K562 (cell line): Measurements from ENCODE around the gene ENTREP3. TPM values are rescaled to one million over a fixed set of nuclear protein-coding genes. Genes with fewer than 3 reads are reported as not detected.

Experiments
- CBX3 ChIP-seq, 2 experiments: IDR thresholded peaks; 1 replicate in 1 of 2; 2 replicates in 1 of 2; pipeline ENCODE4 v1.6.1; 2012; ENCODE audit warnings: inconsistent platforms in 2 of 2, low read length in 2 of 2, borderline replicate concordance in 1 of 2, control low read depth in 1 of 2
- CEBPG ChIP-seq, 3 experiments: fragments of 200-800 bp in 1 of 3; sonication (Bioruptor generic) in 1 of 3; sonication (generic) in 1 of 3; formaldehyde crosslinking in 1 of 3; IDR thresholded peaks in 2 of 3; conservative IDR thresholded peaks in 1 of 3; 2 replicates each; pipeline versions ENCODE4 v1.6.1 to v1.8.0; 2016 to 2022; ENCODE audit warnings: missing compliant biosample characterization in 2 of 3, missing genetic modification characterization in 2 of 3, mild to moderate bottlenecking in 1 of 3, missing genetic modification reagents in 1 of 3
- ETS1 ChIP-seq: conservative IDR thresholded peaks from 2 replicates; pipeline ENCODE4 v1.6.1; 2011; ENCODE audit warnings: low read depth, mild to moderate bottlenecking, low read length; ENCODE audit not compliant: control insufficient read depth
- FOXK1 ChIP-seq: sonication (generic); formaldehyde crosslinking; IDR thresholded peaks from 2 replicates; pipeline ENCODE4 v1.8.0; 2022; ENCODE audit warnings: missing genetic modification reagents, mild to moderate bottlenecking, borderline replicate concordance
- ID3 ChIP-seq, 2 experiments: fragments of 250-450 bp in 1 of 2; fragments of 450-650 bp in 1 of 2; sonication (Bioruptor Pico) in 1 of 2; IDR thresholded peaks; 2 replicates each; pipeline versions ENCODE4 v1.6.1 to v1.8.0; 2016 to 2021; ENCODE audit warnings: mild to moderate bottlenecking in 2 of 2, moderate library complexity in 2 of 2, missing compliant biosample characterization in 1 of 2, missing genetic modification characterization in 1 of 2
- SFPQ ChIP-seq: fragments of 200-400 bp; formaldehyde crosslinking; IDR thresholded peaks from 2 replicates; pipeline ENCODE4 v1.6.1; 2017; ENCODE audit warnings: mild to moderate bottlenecking, low read depth, low read length, moderate library complexity
- SMAD2 ChIP-seq: fragments of 150-350 bp; IDR thresholded peaks from 2 replicates; pipeline ENCODE4 v1.6.1; 2014; ENCODE audit warnings: low read depth, mild to moderate bottlenecking, low read length
- SNAPC5 ChIP-seq: fragments of 250-450 bp; sonication (Bioruptor Pico); IDR thresholded peaks from 2 replicates; pipeline ENCODE4 v1.8.0; 2021; ENCODE audit warnings: moderate library complexity, mild to moderate bottlenecking, inconsistent platforms
- TAF7 ChIP-seq: fragments of 450-650 bp; IDR thresholded peaks from 2 replicates; pipeline ENCODE4 v1.6.1; 2016; ENCODE audit warnings: missing genetic modification characterization, missing compliant biosample characterization
- ZBTB12 ChIP-seq: fragments of 250-450 bp; sonication (Bioruptor Pico); IDR thresholded peaks from 2 replicates; pipeline ENCODE4 v1.4.0; 2020
- ZMIZ1 ChIP-seq, 2 experiments: fragments of 150-350 bp in 1 of 2; IDR thresholded peaks; 2 replicates each; pipeline ENCODE4 v1.6.1; 2012 to 2016; ENCODE audit warnings: low read depth in 2 of 2, low read length in 2 of 2, mild to moderate bottlenecking in 1 of 2, moderate library complexity in 1 of 2
- ZNF212 ChIP-seq: fragments of 450-650 bp; formaldehyde crosslinking; IDR thresholded peaks from 2 replicates; pipeline ENCODE4 v1.4.0; 2020; ENCODE audit warnings: mild to moderate bottlenecking
- ZNF316 ChIP-seq: fragments of 450-650 bp; IDR thresholded peaks from 2 replicates; pipeline ENCODE4 v1.6.1; 2016
- ZNF740 ChIP-seq, 3 experiments: fragments of 200-800 bp in 1 of 3; sonication (Bioruptor generic) in 1 of 3; sonication (generic) in 1 of 3; formaldehyde crosslinking in 1 of 3; IDR thresholded peaks; 2 replicates each; pipeline versions ENCODE4 v1.6.1 to v1.8.0; 2016 to 2022; ENCODE audit warnings: mild to moderate bottlenecking in 2 of 3, missing compliant biosample characterization in 2 of 3, missing genetic modification characterization in 2 of 3, missing genetic modification reagents in 1 of 3
- polyA plus RNA-seq, 8 experiments: library from polyadenylated mRNA; depleted of rRNA in 4 of 8; stranded (reverse) in 5 of 8; unstranded in 3 of 8; fragments of >200 nt; fragmentation: Nextera tagmentation in 2 of 8; fragmentation: Illumina TruSeq in 1 of 8; extraction: Ambion mirVana in 2 of 8; extraction: Trizol in 1 of 8; gene quantifications; 2 replicates each; pipeline versions ENCODE4 v1.2.1 to v1.2.3, GENCODE V29; 2011 to 2014; ENCODE audit warnings: inconsistent platforms in 1 of 8, missing spikeins in 1 of 8
- total RNA-seq, 7 experiments: library from RNA; depleted of rRNA in 6 of 7; stranded (reverse); fragments of >200 nt in 6 of 7; fragmentation: Illumina TruSeq in 2 of 7; extraction: Trizol in 2 of 7; gene quantifications; 2 replicates each; pipeline versions ENCODE4 v1.2.1 to v1.2.3, GENCODE V29; 2011 to 2021; ENCODE audit warnings: low replicate concordance in 1 of 7

Gene ENTREP3
- total and polyA plus RNA-seq, 9 of the 15 experiments (the other 6 are each of a cell fraction or from before 2014, with no cell fraction given), result 1.9 to 41.8 (median 5.9) TPM

GRCh38 chr1:155208541-155209311 is 46.6 kb downstream of the ENTREP3 start, which contains the start of gene MTX1 (continued):
- TF ChIP-seq ETS1, result peak; percentile 75
- peak; percentile 71 for TF ChIP-seq ZBTB12 (CRISPR knock-in tag)
- TF ChIP-seq FOXK1 (CRISPR knock-in tag), result no peak
- no peak for TF ChIP-seq SFPQ
- TF ChIP-seq CBX3 (IDR thresholded peaks at IDR 0.05; ENCODE audit: borderline replicate concordance in 1 of 2, low read length in 2 of 2), result peak in 1 of 2 experiments; percentile 39; a peak in 1 of 3 replicates
- TF ChIP-seq ID3 (CRISPR knock-in tag; IDR thresholded peaks at IDR 0.05), result no peak
- TF ChIP-seq ID3 (tag; IDR thresholded peaks at IDR 0.05), result no peak
- no peak for TF ChIP-seq CEBPG (CRISPR knock-in tag; IDR thresholded peaks at IDR 0.05)
- TF ChIP-seq CEBPG (tag; conservative IDR thresholded peaks at IDR 0.05 in 1 of 2, IDR thresholded peaks at IDR 0.05 in 1 of 2), result no peak
- no peak for TF ChIP-seq ZNF316
- no peak for TF ChIP-seq TAF7
- no peak for TF ChIP-seq ZNF212 (CRISPR knock-in tag)
- TF ChIP-seq SMAD2, result no peak
- TF ChIP-seq ZNF740 (CRISPR knock-in tag; IDR thresholded peaks at IDR 0.05), result no peak; the same call in 1 of the 2 replicates
- TF ChIP-seq ZNF740 (tag; IDR thresholded peaks at IDR 0.05), result peak in 1 of 2 experiments; percentile 58; a peak in 1 of 4 replicates
- no peak for TF ChIP-seq SNAPC5
- 0 out of 4 replicates have a peak, but pooled peaks of 1 of the 2 experiments have one; percentile 14 for TF ChIP-seq ZMIZ1 (IDR thresholded peaks at IDR 0.05; ENCODE audit: low read depth in 2 of 2, low read length in 2 of 2)
